Neural progenitor cell (in vitro differentiated cells): ENCODE data around the gene CRMP1. TPM values are rescaled to one million over a fixed set of nuclear protein-coding genes. Genes with fewer than 3 reads are reported as not detected.
A peak's percentile ranks its signal among the peaks of the same experiment; 100 is the strongest.

ENCODE experiments used
- DNase-seq: peaks from one replicate; pipeline ENCODE4 v3.0.0-alpha.2; 2016; ENCODE audit warnings: low spot score
- H2AFZ ChIP-seq: fragments of 200-600 bp; sonication (generic); replicated peaks from 2 replicates; pipeline ENCODE4 v1.6.1; 2016; ENCODE audit warnings: antibody characterized with exemption
- H3F3A ChIP-seq: fragments of 200-600 bp; sonication (generic); 2 replicates; pipeline ENCODE4 v1.6.1; 2016; ENCODE audit warnings: antibody characterized with exemption, low read depth
- H3K27ac ChIP-seq: fragments of 200-600 bp; sonication (generic); 2 replicates; pipeline ENCODE4 v1.5.1; 2016; ENCODE audit warnings: mild to moderate bottlenecking
- H3K27me3 ChIP-seq: fragments of 200-600 bp; sonication (generic); 2 replicates; pipeline ENCODE4 v1.6.1; 2016; ENCODE audit warnings: mild to moderate bottlenecking, moderate library complexity
- H3K36me3 ChIP-seq: fragments of 200-600 bp; sonication (generic); 2 replicates; pipeline ENCODE4 v1.5.1; 2016
- H3K4me1 ChIP-seq: fragments of 200-600 bp; sonication (generic); 2 replicates; pipeline ENCODE4 v1.6.1; 2016; ENCODE audit warnings: mixed run types
- H3K4me2 ChIP-seq: fragments of 200-600 bp; sonication (generic); 2 replicates; pipeline ENCODE4 v1.6.1; 2016
- H3K4me3 ChIP-seq: fragments of 200-600 bp; sonication (generic); 2 replicates; pipeline ENCODE4 v1.5.1; 2016
- H3K79me2 ChIP-seq: fragments of 200-600 bp; sonication (generic); 2 replicates; pipeline ENCODE4 v1.6.1; 2016; ENCODE audit warnings: low read depth
- H3K9ac ChIP-seq: fragments of 200-600 bp; sonication (generic); 2 replicates; pipeline ENCODE4 v1.6.1; 2016
- H3K9me3 ChIP-seq: fragments of 200-600 bp; sonication (generic); 2 replicates; pipeline ENCODE4 v1.5.1; 2016; ENCODE audit warnings: low read depth
- H4K20me1 ChIP-seq: fragments of 200-600 bp; sonication (generic); 2 replicates; pipeline ENCODE4 v1.6.1; 2016; ENCODE audit warnings: low read depth
- H3K27ac Mint-ChIP-seq: 3 replicates; pipeline ENCODE4 v1.8.0; 2021; ENCODE audit warnings: mixed read lengths
- H3K27me3 Mint-ChIP-seq: 2 replicates; pipeline ENCODE4 v1.8.0; 2022; ENCODE audit warnings: low read depth, mild to moderate bottlenecking, inconsistent platforms, moderate library complexity, mixed read lengths; ENCODE audit not compliant: insufficient read depth
- H3K36me3 Mint-ChIP-seq: 3 replicates; pipeline ENCODE4 v1.8.0; 2021; ENCODE audit warnings: mixed read lengths
- H3K4me1 Mint-ChIP-seq: 3 replicates; pipeline ENCODE4 v1.8.0; 2021; ENCODE audit warnings: mixed read lengths
- H3K4me3 Mint-ChIP-seq: 3 replicates; pipeline ENCODE4 v1.8.0; 2021; ENCODE audit warnings: mild to moderate bottlenecking, moderate library complexity, mixed read lengths
- H3K9me3 Mint-ChIP-seq: 3 replicates; pipeline ENCODE4 v1.8.0; 2020; ENCODE audit warnings: mixed read lengths
- EZH2 ChIP-seq: fragments of 200-600 bp; sonication (generic); IDR thresholded peaks from 2 replicates; pipeline ENCODE4 v1.6.1; 2017; ENCODE audit warnings: antibody characterized with exemption, mild to moderate bottlenecking, moderate library complexity
- EZH2phosphoT487 ChIP-seq: fragments of 200-600 bp; sonication (generic); IDR thresholded peaks from 2 replicates; pipeline ENCODE4 v1.6.1; 2017; ENCODE audit warnings: antibody characterized with exemption
- total RNA-seq: library from RNA; depleted of rRNA; stranded (reverse); fragments of >200 nt; gene quantifications from 2 replicates; pipeline ENCODE4 v1.2.3, GENCODE V29; 2015; ENCODE audit warnings: low replicate concordance
- TF ChIP-seq, protein P1 (sequence below): fragments of 200-600 bp; sonication (generic); IDR thresholded peaks from 2 replicates; pipeline ENCODE4 v1.5.1; 2017; ENCODE audit warnings: antibody characterized with exemption, mild to moderate bottlenecking

Gene CRMP1
- total RNA-seq, 1 donor from 2014 or later, result 91.4 TPM

DNA sequence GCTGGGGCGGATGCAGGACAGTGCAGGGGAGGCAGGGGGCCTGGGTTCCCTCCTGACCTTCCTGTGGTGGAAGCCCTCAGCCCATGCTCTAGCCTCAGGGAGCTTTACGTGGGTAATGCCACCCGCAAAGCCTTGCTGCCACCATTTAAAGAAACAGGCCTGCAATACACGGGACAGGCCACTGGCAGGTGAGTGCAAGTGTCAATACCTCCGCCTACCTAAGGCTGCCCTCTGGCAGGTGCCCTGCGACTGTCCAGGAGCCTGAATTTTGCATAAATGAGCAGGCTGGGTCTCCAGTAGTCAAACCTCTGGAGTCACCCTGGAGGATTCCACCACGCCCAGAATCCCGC lies 5.9 kb downstream of the CRMP1 start:
- peaks cover 31% of the 10 kb centered on the region for H3K4me1 Mint-ChIP-seq
- H3K36me3 Mint-ChIP-seq, result no peaks in the 10 kb centered on the region
- H3K4me3 Mint-ChIP-seq, result peak overlapping the region; percentile 92
- no peaks in the 10 kb centered on the region for H3K9me3 Mint-ChIP-seq
- Histone ChIP-seq H3K9ac (no peak overlapping the region), H4K20me1 (peaks cover 75% of the 10 kb centered on the region), H3F3A (peaks cover 24% of the 10 kb centered on the region), H2AFZ (peak overlapping the region; percentile 80), H3K79me2 (peaks cover 62% of the 10 kb centered on the region), H3K4me2 (peak overlapping the region; percentile 97), H3K36me3 (no peaks in the 10 kb centered on the region), H3K27ac (no peak overlapping the region), H3K9me3 (no peaks in the 10 kb centered on the region), H3K4me3 (peak overlapping the region; percentile 100), H3K4me1 (peaks cover 24% of the 10 kb centered on the region), H3K27me3 (peaks cover 35% of the 10 kb centered on the region)
- no peak overlapping the region for H3K27ac Mint-ChIP-seq
- peaks cover 20% of the 10 kb centered on the region for H3K27me3 Mint-ChIP-seq
- DNase-seq, result no peak
- TF ChIP-seq, protein P1, sequence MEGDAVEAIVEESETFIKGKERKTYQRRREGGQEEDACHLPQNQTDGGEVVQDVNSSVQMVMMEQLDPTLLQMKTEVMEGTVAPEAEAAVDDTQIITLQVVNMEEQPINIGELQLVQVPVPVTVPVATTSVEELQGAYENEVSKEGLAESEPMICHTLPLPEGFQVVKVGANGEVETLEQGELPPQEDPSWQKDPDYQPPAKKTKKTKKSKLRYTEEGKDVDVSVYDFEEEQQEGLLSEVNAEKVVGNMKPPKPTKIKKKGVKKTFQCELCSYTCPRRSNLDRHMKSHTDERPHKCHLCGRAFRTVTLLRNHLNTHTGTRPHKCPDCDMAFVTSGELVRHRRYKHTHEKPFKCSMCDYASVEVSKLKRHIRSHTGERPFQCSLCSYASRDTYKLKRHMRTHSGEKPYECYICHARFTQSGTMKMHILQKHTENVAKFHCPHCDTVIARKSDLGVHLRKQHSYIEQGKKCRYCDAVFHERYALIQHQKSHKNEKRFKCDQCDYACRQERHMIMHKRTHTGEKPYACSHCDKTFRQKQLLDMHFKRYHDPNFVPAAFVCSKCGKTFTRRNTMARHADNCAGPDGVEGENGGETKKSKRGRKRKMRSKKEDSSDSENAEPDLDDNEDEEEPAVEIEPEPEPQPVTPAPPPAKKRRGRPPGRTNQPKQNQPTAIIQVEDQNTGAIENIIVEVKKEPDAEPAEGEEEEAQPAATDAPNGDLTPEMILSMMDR, result no peak
- no peak for TF ChIP-seq EZH2phosphoT487

DNA sequence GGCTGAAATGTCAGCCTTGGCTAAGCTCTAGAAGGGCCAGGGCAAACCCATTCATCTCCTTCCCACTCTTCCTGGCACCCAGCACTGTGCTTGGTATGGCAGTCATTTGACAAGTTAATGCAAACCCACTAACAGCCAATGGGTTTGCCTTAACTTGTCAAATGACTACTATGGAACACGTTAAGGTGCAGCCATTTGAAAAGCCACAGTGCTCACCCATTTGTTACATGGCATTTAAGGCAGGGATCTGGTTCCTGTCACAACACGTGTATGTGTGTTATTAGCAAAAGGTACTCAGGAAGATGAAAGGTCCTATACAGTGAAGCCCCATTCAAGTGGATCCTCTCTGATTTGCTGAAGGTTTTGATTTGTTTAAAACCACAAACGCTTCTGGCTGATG lies 7.2 kb downstream of the CRMP1 start:
- TF ChIP-seq EZH2 (no peak), EZH2phosphoT487 (no peak)
- TF ChIP-seq, protein P1, result no peak
- H3K27me3 Mint-ChIP-seq, result peaks cover 12% of the 10 kb centered on the region
- Histone ChIP-seq H3K4me3 (no peak overlapping the region), H3F3A (peaks cover 20% of the 10 kb centered on the region), H4K20me1 (peaks cover 77% of the 10 kb centered on the region), H2AFZ (no peak overlapping the region), H3K79me2 (peaks cover 75% of the 10 kb centered on the region), H3K4me1 (peaks cover 24% of the 10 kb centered on the region), H3K9ac (no peak overlapping the region), H3K27ac (no peak overlapping the region), H3K36me3 (no peaks in the 10 kb centered on the region), H3K27me3 (peaks cover 22% of the 10 kb centered on the region), H3K9me3 (no peaks in the 10 kb centered on the region), H3K4me2 (no peak overlapping the region)
- H3K36me3 Mint-ChIP-seq, result no peaks in the 10 kb centered on the region
- H3K4me1 Mint-ChIP-seq, result peaks cover 27% of the 10 kb centered on the region
- no peaks in the 10 kb centered on the region for H3K9me3 Mint-ChIP-seq
- no peak for DNase-seq
- H3K27ac Mint-ChIP-seq, result no peak overlapping the region
- peak overlapping the region; percentile 17 for H3K4me3 Mint-ChIP-seq

DNA sequence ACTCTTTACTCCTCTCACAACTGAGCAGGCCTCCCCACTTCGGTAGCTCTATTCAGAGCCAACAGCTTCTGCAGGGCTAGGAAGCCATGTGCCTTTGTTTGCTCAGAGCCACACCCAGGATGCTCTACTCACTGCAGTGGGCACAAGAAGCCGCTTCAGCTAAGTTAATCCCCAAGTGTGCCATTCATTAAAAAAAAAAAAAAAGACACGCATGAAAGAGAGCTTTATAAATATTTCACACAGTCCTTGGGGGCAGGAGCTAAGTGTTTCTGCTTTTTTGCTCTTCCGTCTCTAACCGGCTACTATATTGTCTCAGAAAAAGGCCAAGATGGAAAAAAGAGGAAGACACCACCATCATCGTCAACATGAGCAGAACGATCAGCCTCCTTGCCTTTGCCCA lies 8.1 kb downstream of the CRMP1 start:
- no peak overlapping the region for H3K4me3 Mint-ChIP-seq
- peaks cover 8% of the 10 kb centered on the region for H3K27me3 Mint-ChIP-seq
- no peaks in the 10 kb centered on the region for H3K9me3 Mint-ChIP-seq
- H3K27ac Mint-ChIP-seq, result no peak overlapping the region
- no peaks in the 10 kb centered on the region for H3K9me3 ChIP-seq
- H3F3A ChIP-seq, result peaks cover 14% of the 10 kb centered on the region
- H3K27me3 ChIP-seq, result peaks cover 13% of the 10 kb centered on the region
- no peak overlapping the region for H3K27ac ChIP-seq
- DNase-seq, result no peak
- no peaks in the 10 kb centered on the region for H3K36me3 Mint-ChIP-seq
- H3K79me2 ChIP-seq, result peaks cover 84% of the 10 kb centered on the region
- no peak overlapping the region for H3K9ac ChIP-seq
- no peak overlapping the region for H3K4me2 ChIP-seq
- H3K4me3 ChIP-seq, result no peak overlapping the region
- TF ChIP-seq EZH2phosphoT487 (no peak), EZH2 (no peak)
- TF ChIP-seq, protein P1, result no peak
- H3K36me3 ChIP-seq, result no peaks in the 10 kb centered on the region
- peaks cover 81% of the 10 kb centered on the region for H4K20me1 ChIP-seq
- H2AFZ ChIP-seq, result no peak overlapping the region
- peaks cover 24% of the 10 kb centered on the region for H3K4me1 Mint-ChIP-seq
- peaks cover 19% of the 10 kb centered on the region for H3K4me1 ChIP-seq

DNA sequence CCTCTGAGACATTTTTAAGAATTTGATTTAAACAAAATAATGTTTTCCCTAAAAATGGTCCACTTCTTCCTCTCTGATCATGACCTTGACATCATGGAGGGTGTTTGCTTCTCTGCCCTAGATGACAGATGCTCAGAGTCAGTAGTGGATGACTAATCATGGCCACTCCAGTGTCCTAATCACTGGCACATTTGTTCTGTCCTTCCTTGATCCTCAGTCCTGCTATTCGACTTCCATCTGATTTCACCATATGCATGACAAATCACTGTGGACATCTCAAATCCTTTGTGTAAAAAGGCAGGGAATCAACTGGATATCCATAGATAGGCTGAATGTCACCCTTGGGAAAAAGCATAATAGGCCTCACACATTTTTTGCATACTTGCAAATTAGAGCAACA lies 9.0 kb downstream of the CRMP1 start:
- Mint-ChIP-seq H3K9me3 (no peaks in the 10 kb centered on the region), H3K4me3 (no peak overlapping the region), H3K27me3 (peaks cover 5% of the 10 kb centered on the region), H3K4me1 (peaks cover 19% of the 10 kb centered on the region), H3K27ac (no peak overlapping the region), H3K36me3 (no peaks in the 10 kb centered on the region)
- Histone ChIP-seq H3F3A (peaks cover 7% of the 10 kb centered on the region), H4K20me1 (peaks cover 90% of the 10 kb centered on the region), H3K4me1 (peaks cover 11% of the 10 kb centered on the region), H3K9me3 (no peaks in the 10 kb centered on the region), H3K4me3 (no peak overlapping the region), H3K9ac (no peak overlapping the region), H3K4me2 (no peak overlapping the region), H3K36me3 (no peaks in the 10 kb centered on the region), H3K27me3 (peaks cover 4% of the 10 kb centered on the region), H3K27ac (no peak overlapping the region), H3K79me2 (peaks cover 93% of the 10 kb centered on the region), H2AFZ (no peak overlapping the region)
- no peak for TF ChIP-seq EZH2phosphoT487
- TF ChIP-seq EZH2, result no peak
- TF ChIP-seq, protein P1, result no peak
- no peak for DNase-seq
